Measurements from ENCODE around the gene ZNF787.
A peak's percentile ranks its signal among the peaks of the same experiment; 100 is the strongest.

ZNF787 gene

DNA sequence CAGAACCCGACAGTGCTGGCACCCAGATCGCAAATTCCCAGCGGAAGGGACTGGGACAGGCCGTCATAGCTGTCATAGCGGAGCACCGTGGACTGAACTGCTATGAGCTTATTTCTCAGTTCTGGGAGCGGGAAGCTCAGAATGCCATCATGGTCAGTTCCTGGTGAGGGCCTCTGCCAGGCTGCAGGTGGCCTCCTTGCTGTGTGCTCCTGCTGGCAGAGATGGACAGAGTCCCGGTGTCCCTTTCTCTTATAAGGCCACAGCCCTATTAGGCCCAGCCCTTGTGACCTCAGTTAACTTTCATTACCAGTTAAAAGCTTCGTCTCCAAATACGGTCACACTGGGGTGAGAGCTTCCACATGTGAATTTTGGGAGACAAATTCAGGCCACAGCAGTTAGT is 24.6 kb upstream of the ZNF787 start:
- Histone ChIP-seq H3K9me3 (ENCODE audit: control insufficient read depth in 5 of 5, low read length in 5 of 5) (no peaks in the 10 kb centered on the region), H3K4me1 (ENCODE audit: control insufficient read depth in 5 of 5, insufficient read depth in 5 of 5, low read length in 5 of 5) (peaks cover 3 to 16% (median 12%) of the 10 kb centered on the region in 5 donors), H3K27ac (ENCODE audit: low read depth, low read length) (no peak overlapping the region), H3K9ac (ENCODE audit: low read length in 5 of 5) (no peak overlapping the region), H3K27me3 (ENCODE audit: control insufficient read depth in 5 of 5, insufficient read depth in 4 of 5, low read length in 5 of 5) (no peaks in the 10 kb centered on the region), H3K36me3 (ENCODE audit: control insufficient read depth in 5 of 5, insufficient read depth in 5 of 5, low read length in 5 of 5) (peaks cover 0 to 31% (median 21%) of the 10 kb centered on the region in 5 donors), H3K4me3 (ENCODE audit: low read depth in 1 of 5, low read length in 5 of 5) (no peak overlapping the region)

DNA sequence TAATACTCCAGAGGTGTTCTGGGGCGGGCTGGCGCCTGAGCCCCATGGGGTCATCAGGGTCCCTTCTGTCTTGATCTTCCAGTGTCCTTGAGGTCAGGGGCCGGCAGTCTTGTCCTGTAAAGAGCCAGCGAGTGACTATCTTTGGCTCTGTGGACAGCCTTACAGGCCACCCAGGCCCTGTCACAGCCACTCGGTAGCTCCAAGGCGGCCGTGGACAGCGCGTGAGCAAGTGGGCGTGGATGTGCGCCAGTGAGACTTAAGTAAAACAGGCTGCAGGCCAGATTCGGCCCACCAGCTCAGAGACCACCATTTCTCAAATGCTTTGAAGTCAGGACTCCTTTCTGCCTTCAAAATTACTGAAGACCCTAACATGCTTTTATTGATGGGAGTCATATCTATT is 23.7 kb upstream of the ZNF787 start:
- no peak overlapping the region for H3K27ac ChIP-seq (ENCODE audit: low read depth, low read length)

DNA sequence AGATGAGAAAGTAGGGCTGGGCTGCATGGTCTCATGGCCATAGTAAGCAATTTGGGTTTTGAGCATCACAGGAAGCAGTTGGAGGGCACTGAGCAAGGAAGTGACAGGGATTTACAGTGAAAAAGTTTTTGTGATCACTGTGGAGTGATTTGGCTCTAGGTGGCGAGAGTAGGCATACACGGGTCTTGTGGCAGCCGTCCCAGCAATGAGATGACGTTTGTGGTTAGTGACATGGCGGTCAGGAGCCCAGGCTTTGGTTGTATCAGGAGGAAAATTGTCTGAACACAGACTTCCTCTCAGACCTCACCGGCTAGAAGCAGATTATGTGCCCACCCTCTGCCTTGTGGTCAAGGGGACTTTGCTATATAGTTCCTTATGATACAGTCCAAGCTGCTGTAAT is 23.3 kb upstream of the ZNF787 start:
- no peak overlapping the region for H3K27ac ChIP-seq (ENCODE audit: low read depth, low read length)
- H3K36me3 ChIP-seq (ENCODE audit: control insufficient read depth in 5 of 5, insufficient read depth in 5 of 5, low read length in 5 of 5) = peaks cover 0 to 25% (median 21%) of the 10 kb centered on the region in 5 donors
- H3K4me3 ChIP-seq (ENCODE audit: low read depth in 1 of 5, low read length in 5 of 5) = no peak overlapping the region
- no peaks in the 10 kb centered on the region for H3K9me3 ChIP-seq (ENCODE audit: control insufficient read depth in 5 of 5, low read length in 5 of 5)
- H3K27me3 ChIP-seq (ENCODE audit: control insufficient read depth in 5 of 5, insufficient read depth in 4 of 5, low read length in 5 of 5) = no peaks in the 10 kb centered on the region
- peaks cover 3 to 24% (median 18%) of the 10 kb centered on the region in 5 donors for H3K4me1 ChIP-seq (ENCODE audit: control insufficient read depth in 5 of 5, insufficient read depth in 5 of 5, low read length in 5 of 5)
- no peak overlapping the region for H3K9ac ChIP-seq (ENCODE audit: low read length in 5 of 5)

More for the DNA sequence above, 23.7 kb upstream of the ZNF787 start:
- no peak overlapping the region for H3K4me3 ChIP-seq (ENCODE audit: low read depth in 1 of 5, low read length in 5 of 5)
- no peaks in the 10 kb centered on the region for H3K9me3 ChIP-seq (ENCODE audit: control insufficient read depth in 5 of 5, low read length in 5 of 5)
- no peaks in the 10 kb centered on the region for H3K27me3 ChIP-seq (ENCODE audit: control insufficient read depth in 5 of 5, insufficient read depth in 4 of 5, low read length in 5 of 5)
- H3K4me1 ChIP-seq (ENCODE audit: control insufficient read depth in 5 of 5, insufficient read depth in 5 of 5, low read length in 5 of 5) = peaks cover 3 to 22% (median 17%) of the 10 kb centered on the region in 5 donors
- H3K36me3 ChIP-seq (ENCODE audit: control insufficient read depth in 5 of 5, insufficient read depth in 5 of 5, low read length in 5 of 5) = peaks cover 0 to 27% (median 21%) of the 10 kb centered on the region in 5 donors
- no peak overlapping the region for H3K9ac ChIP-seq (ENCODE audit: low read length in 5 of 5)

DNA sequence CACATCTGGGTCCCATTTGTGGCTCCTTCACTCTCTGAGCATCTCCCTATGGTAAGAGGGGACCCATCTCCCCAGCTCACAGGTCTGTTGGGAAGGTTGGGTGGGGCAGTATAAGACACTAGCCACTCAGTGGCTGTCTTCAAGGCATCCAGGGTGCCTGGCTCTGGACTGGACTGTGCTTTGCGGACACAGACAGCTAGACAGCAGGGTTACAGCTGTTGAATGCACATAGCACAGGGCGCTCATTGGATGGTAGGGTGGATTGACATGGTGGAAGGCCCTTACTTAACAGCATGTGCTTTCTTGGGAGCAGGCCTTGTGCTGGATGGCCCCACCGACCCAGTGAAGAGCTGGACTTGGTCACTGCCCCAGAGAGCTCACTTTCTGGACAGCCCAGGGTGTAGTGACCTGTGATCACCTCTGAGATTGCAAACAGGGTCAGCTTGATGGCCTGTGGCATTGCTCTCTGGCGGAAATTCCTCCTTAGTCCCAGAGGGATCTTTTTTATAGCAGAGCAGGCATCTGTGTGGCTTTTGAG is 21.9 kb upstream of the ZNF787 start:
- Histone ChIP-seq H3K9me3 (ENCODE audit: control insufficient read depth in 5 of 5, low read length in 5 of 5) (no peaks in the 10 kb centered on the region), H3K4me1 (ENCODE audit: control insufficient read depth in 5 of 5, insufficient read depth in 5 of 5, low read length in 5 of 5) (peaks cover 3 to 29% (median 18%) of the 10 kb centered on the region in 5 donors), H3K27ac (ENCODE audit: low read depth, low read length) (no peak overlapping the region), H3K9ac (ENCODE audit: low read length in 5 of 5) (no peak overlapping the region), H3K4me3 (ENCODE audit: low read depth in 1 of 5, low read length in 5 of 5) (no peak overlapping the region), H3K27me3 (ENCODE audit: control insufficient read depth in 5 of 5, insufficient read depth in 4 of 5, low read length in 5 of 5) (no peaks in the 10 kb centered on the region), H3K36me3 (ENCODE audit: control insufficient read depth in 5 of 5, insufficient read depth in 5 of 5, low read length in 5 of 5) (peaks cover 0 to 15% (median 13%) of the 10 kb centered on the region in 5 donors)

DNA sequence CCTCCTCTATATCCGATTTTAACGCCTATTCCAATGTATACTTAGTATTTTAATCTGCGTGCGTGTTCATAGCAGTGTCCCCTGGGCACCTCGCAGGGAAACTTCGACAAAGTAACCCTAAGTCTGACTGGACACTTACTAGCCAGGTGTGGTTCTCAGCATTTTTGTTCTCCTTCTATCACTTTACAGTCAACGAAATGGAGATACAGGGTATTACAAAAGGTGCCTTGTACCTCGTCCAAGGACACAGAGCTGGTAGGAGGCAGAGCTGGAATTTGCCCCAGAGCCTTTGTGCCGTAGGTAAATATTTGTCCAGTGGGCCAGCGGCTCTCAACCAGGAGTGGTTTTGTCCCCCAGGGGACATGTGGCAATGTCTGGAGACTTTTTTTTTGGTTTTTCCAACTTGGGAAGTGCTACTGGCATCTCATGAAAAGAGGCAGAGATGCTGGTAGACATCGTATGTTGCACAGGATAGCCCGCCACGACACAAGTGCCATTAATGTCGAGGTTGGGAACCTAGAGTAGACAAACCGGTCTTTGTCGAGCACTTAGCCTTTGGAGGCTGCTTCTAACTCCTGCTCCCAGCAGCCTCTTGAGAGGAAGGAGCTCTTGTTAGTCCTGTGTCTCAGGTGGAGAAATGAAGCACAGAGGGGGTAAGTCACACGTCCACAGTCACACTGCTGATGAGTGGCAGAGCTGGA is 21.1 kb upstream of the ZNF787 start:
- peak overlapping the region in 1 of 5 donors; percentile 66 for H3K9ac ChIP-seq (ENCODE audit: low read length in 5 of 5)
- H3K36me3 ChIP-seq (ENCODE audit: control insufficient read depth in 5 of 5, insufficient read depth in 5 of 5, low read length in 5 of 5) = peaks cover 0 to 8% (median 6%) of the 10 kb centered on the region in 5 donors
- peak overlapping the region in 4 of 5 donors; percentile 48 to 76 (median 68) for H3K4me3 ChIP-seq (ENCODE audit: low read depth in 1 of 5, low read length in 5 of 5)
- H3K27me3 ChIP-seq (ENCODE audit: control insufficient read depth in 5 of 5, insufficient read depth in 4 of 5, low read length in 5 of 5) = no peaks in the 10 kb centered on the region
- no peaks in the 10 kb centered on the region for H3K9me3 ChIP-seq (ENCODE audit: control insufficient read depth in 5 of 5, low read length in 5 of 5)
- peaks cover 3 to 33% (median 18%) of the 10 kb centered on the region in 5 donors for H3K4me1 ChIP-seq (ENCODE audit: control insufficient read depth in 5 of 5, insufficient read depth in 5 of 5, low read length in 5 of 5)
- H3K27ac ChIP-seq (ENCODE audit: low read depth, low read length) = peak overlapping the region; percentile 9

DNA sequence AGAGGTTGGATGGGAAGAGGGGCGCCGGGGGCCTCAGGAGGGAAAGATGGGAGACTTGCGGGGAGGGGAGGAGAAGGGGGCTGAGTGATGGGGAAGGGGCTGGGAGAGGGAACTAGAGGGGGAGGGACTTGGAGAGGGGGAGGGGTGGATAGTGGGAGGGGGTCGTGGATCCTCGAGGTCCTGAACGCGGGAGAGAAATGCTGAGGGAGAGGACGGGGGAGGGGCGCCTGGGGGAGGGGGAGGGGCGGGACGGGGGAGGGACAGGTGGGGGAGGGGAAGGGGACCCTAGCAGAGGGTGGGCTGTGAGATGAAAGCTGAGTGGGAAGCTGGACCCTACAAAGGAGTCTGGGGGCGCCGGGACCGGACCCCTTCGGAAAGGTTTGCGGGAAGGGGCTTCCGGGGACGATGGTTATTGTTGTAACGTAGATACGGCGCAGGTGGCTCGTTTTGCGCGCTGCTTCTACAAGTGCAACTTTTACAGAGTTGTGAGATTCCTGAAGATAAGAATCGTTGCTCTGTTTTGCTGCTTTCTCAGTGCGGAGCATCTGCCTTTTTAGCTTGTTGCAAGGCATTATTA is 20.4 kb upstream of the ZNF787 start:
- Histone ChIP-seq H3K4me3 (ENCODE audit: low read depth in 1 of 5, low read length in 5 of 5) (peak overlapping the region; percentile 65 to 79 (median 71)), H3K9me3 (ENCODE audit: control insufficient read depth in 5 of 5, low read length in 5 of 5) (no peaks in the 10 kb centered on the region), H3K36me3 (ENCODE audit: control insufficient read depth in 5 of 5, insufficient read depth in 5 of 5, low read length in 5 of 5) (peaks cover 0 to 3% (median under 1%) of the 10 kb centered on the region in 5 donors), H3K27me3 (ENCODE audit: control insufficient read depth in 5 of 5, insufficient read depth in 4 of 5, low read length in 5 of 5) (no peaks in the 10 kb centered on the region), H3K9ac (ENCODE audit: low read length in 5 of 5) (peak overlapping the region in 2 of 5 donors; percentile 17 to 66), H3K27ac (ENCODE audit: low read depth, low read length) (peak overlapping the region; percentile 70), H3K4me1 (ENCODE audit: control insufficient read depth in 5 of 5, insufficient read depth in 5 of 5, low read length in 5 of 5) (peaks cover 3 to 33% (median 18%) of the 10 kb centered on the region in 5 donors)

DNA sequence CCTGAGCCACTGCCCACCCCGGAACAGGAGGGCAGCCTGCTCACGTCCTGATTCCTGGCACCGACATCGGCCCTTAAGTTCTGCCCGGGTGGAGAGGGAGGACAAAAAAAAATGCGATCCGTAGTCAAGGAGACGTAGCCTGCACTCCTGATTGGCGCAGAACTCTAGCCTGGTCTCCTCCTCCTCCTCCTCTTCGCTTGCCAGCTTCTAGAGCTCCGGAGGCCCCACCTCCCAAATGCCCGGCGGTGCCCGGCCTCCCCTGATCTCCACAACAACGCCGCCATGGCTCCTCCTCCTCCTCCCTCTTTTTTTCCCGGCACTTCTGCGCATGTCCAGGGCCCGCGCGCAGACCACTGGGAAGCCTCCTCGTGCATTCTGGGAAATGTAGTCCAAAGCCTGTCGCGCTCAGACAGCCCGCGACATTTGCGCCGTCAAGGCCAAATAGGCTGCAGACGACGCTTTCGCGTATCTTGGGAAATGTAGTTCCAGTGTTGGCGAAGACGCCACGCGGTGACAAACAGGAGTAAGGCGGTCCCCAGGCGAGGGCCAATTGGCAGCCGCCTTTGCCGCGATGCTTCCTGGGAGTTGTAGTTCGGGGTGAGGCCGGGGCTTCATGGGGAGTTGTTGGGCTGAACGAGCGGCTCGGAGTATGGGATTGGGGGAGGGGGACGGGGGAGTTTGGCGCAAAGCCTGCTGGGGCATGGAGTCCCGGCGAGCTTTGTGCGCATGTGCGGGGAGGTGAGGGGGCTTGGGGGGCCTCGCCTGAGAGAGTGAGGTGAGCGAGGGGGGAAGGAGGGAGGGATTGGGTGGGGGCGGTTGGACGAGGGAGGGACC is 19.7 kb upstream of the ZNF787 start, which contains the start of gene ZNF444:
ZNF444 (plus strand) TSS at position 705 of the 834 bp plus-strand sequence. CDS start 5,625 bp downstream, outside the sequence.
- Histone ChIP-seq H3K9me3 (ENCODE audit: control insufficient read depth in 5 of 5, low read length in 5 of 5) (no peaks in the 10 kb centered on the region), H3K9ac (ENCODE audit: low read length in 5 of 5) (peak within 1 kb of the TSS; percentile 1 to 80 (median 75)), H3K27me3 (ENCODE audit: control insufficient read depth in 5 of 5, insufficient read depth in 4 of 5, low read length in 5 of 5) (no peaks in the 10 kb centered on the region), H3K27ac (ENCODE audit: low read depth, low read length) (peak within 1 kb of the TSS; percentile 70), H3K4me1 (ENCODE audit: control insufficient read depth in 5 of 5, insufficient read depth in 5 of 5, low read length in 5 of 5) (peaks cover 3 to 33% (median 18%) of the 10 kb centered on the region in 5 donors), H3K4me3 (ENCODE audit: low read depth in 1 of 5, low read length in 5 of 5) (peak within 1 kb of the TSS; percentile 67 to 79 (median 71)), H3K36me3 (ENCODE audit: control insufficient read depth in 5 of 5, insufficient read depth in 5 of 5, low read length in 5 of 5) (peaks cover 0 to 2% (median 0%) of the 10 kb centered on the region in 5 donors)

DNA sequence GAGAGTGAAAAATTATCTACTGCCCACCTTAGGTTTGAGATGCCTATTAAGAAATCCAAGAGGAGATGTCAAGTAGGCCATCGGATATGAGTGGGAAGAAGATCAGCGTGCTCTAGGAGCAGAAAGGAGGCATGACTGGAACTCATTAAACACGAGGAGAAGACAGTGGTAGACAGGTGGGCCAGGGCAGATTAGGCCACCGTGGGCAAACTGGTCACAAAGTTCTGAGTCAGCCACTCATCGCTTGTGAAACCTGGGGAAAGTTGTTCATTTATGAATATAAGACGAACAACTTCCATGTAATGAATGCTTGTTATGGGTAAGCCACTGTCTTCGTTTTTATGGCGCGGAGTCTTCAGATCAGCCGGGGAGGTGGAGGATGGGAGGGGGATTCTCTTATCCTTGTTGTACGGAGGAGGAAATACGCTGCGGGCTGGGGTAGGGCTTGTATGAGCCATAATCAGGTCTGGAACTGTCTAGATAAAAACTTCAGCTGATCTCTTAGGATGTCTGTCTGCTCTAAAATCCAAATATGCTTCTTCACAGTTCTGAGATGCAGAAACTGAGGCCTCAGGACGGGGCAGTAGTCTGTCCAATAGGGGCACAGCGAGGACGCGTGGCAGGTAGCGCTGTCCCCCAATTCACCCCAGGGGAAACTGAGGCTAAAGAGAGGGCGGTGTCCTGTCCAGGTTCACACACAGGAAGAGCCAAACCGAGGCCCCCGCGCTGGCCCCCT is 18.9 kb upstream of the ZNF787 start:
- Histone ChIP-seq H3K4me3 (ENCODE audit: low read depth in 1 of 5, low read length in 5 of 5) (peak overlapping the region; percentile 67 to 79 (median 71)), H3K27ac (ENCODE audit: low read depth, low read length) (peak overlapping the region; percentile 70), H3K36me3 (ENCODE audit: control insufficient read depth in 5 of 5, insufficient read depth in 5 of 5, low read length in 5 of 5) (no peaks in the 10 kb centered on the region), H3K9me3 (ENCODE audit: control insufficient read depth in 5 of 5, low read length in 5 of 5) (no peaks in the 10 kb centered on the region), H3K9ac (ENCODE audit: low read length in 5 of 5) (peak overlapping the region in 4 of 5 donors; percentile 70 to 80 (median 76)), H3K27me3 (ENCODE audit: control insufficient read depth in 5 of 5, insufficient read depth in 4 of 5, low read length in 5 of 5) (no peaks in the 10 kb centered on the region), H3K4me1 (ENCODE audit: control insufficient read depth in 5 of 5, insufficient read depth in 5 of 5, low read length in 5 of 5) (peaks cover 3 to 33% (median 18%) of the 10 kb centered on the region in 5 donors)

DNA sequence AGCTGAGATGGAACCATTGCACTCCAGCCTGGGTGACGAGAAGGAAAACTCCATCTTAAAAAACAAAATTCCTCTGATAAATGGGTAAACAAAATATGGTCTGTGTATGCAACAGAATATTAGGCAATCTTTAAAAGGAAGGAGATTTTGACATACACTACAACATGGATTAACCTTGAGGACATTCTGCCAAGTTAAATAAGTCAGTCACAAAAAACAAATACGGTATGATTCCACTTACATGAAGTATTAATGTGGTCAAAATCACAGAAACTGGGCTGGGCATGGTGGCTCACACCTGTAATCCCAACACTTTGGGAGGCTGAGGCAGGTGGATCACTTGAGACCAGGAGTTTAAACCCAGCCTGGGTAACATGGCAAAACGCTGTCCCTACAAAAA is 17.0 kb upstream of the ZNF787 start:
- Histone ChIP-seq H3K36me3 (ENCODE audit: control insufficient read depth in 5 of 5, insufficient read depth in 5 of 5, low read length in 5 of 5) (no peaks in the 10 kb centered on the region), H3K4me1 (ENCODE audit: control insufficient read depth in 5 of 5, insufficient read depth in 5 of 5, low read length in 5 of 5) (peaks cover 3 to 32% (median 14%) of the 10 kb centered on the region in 5 donors), H3K9ac (ENCODE audit: low read length in 5 of 5) (no peak overlapping the region), H3K4me3 (ENCODE audit: low read depth in 1 of 5, low read length in 5 of 5) (no peak overlapping the region), H3K27ac (ENCODE audit: low read depth, low read length) (no peak overlapping the region), H3K27me3 (ENCODE audit: control insufficient read depth in 5 of 5, insufficient read depth in 4 of 5, low read length in 5 of 5) (no peaks in the 10 kb centered on the region), H3K9me3 (ENCODE audit: control insufficient read depth in 5 of 5, low read length in 5 of 5) (no peaks in the 10 kb centered on the region)

Data from subcutaneous abdominal adipose tissue (tissue), 5 donors.